ENCODE data around the gene FDPS. TPM values are rescaled to one million over a fixed set of nuclear protein-coding genes. Genes with fewer than 3 reads are reported as not detected.

The FDPS gene
- total RNA-seq, 1 experiment from 2014 or later, result 269 TPM

GRCh38 chr1:155279268-155279667 lies 29.4 kb upstream of the FDPS start:
- CTCF ChIA-PET, result interaction anchor here (0.8 to 1.2 kb wide), 2 partner anchors 44 to 72 kb away, joined by 3 to 4 read pairs; no protein-coding TSS in a partner anchor
- H3K4me3 ChIP-seq (replicated peaks in 1 of 2; ENCODE audit: low read depth in 1 of 2, low read length in 2 of 2), result no peak overlapping the region
- H3K27ac ChIP-seq (ENCODE audit: low read depth, low read length), result no peak overlapping the region
- RAD21 ChIA-PET (ENCODE audit: low non-redundant PET in 1 of 2, low total read pairs in 2 of 2, uncharacterized antibody in 2 of 2, unreplicated experiment in 2 of 2), result no interaction called here
- no peak overlapping the region for H2AFZ ChIP-seq (ENCODE audit: low read depth, low read length, poor library complexity, severe bottlenecking)
- TF ChIP-seq EGR1 (IDR thresholded peaks at IDR 0.05; ENCODE audit: low read depth) (no peak), SIN3A (IDR thresholded peaks at IDR 0.05; ENCODE audit: low read depth) (no peak), YY1 (IDR thresholded peaks at IDR 0.05; ENCODE audit: extremely low read depth, insufficient replicate concordance, low read depth, low read length) (no peak), EZH2phosphoT487 (IDR thresholded peaks at IDR 0.05; ENCODE audit: borderline replicate concordance) (no peak), ELF1 (IDR thresholded peaks at IDR 0.05; ENCODE audit: borderline replicate concordance, low read depth) (no peak), POLR2AphosphoS5 (IDR thresholded peaks at IDR 0.05; ENCODE audit: low read depth, low read length) (no peak), EZH2 (IDR thresholded peaks at IDR 0.05) (no peak), CBX3 (IDR thresholded peaks at IDR 0.05; ENCODE audit: low read depth) (no peak)
- TF ChIP-seq, protein P1, sequence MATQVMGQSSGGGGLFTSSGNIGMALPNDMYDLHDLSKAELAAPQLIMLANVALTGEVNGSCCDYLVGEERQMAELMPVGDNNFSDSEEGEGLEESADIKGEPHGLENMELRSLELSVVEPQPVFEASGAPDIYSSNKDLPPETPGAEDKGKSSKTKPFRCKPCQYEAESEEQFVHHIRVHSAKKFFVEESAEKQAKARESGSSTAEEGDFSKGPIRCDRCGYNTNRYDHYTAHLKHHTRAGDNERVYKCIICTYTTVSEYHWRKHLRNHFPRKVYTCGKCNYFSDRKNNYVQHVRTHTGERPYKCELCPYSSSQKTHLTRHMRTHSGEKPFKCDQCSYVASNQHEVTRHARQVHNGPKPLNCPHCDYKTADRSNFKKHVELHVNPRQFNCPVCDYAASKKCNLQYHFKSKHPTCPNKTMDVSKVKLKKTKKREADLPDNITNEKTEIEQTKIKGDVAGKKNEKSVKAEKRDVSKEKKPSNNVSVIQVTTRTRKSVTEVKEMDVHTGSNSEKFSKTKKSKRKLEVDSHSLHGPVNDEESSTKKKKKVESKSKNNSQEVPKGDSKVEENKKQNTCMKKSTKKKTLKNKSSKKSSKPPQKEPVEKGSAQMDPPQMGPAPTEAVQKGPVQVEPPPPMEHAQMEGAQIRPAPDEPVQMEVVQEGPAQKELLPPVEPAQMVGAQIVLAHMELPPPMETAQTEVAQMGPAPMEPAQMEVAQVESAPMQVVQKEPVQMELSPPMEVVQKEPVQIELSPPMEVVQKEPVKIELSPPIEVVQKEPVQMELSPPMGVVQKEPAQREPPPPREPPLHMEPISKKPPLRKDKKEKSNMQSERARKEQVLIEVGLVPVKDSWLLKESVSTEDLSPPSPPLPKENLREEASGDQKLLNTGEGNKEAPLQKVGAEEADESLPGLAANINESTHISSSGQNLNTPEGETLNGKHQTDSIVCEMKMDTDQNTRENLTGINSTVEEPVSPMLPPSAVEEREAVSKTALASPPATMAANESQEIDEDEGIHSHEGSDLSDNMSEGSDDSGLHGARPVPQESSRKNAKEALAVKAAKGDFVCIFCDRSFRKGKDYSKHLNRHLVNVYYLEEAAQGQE (IDR thresholded peaks at IDR 0.05; ENCODE audit: low read depth), result no peak
- BruUV-seq (replicated peaks), result no TSS peak
- intact Hi-C loops (cut with micrococcal nuclease), result loop anchor here (5.0 kb wide), 1 partner anchor 223 kb away; no protein-coding TSS in a partner anchor
- peaks cover 5 to 21% of the 10 kb centered on the region in 2 experiments for H3K4me1 ChIP-seq (ENCODE audit: control insufficient read depth in 1 of 2, insufficient read depth in 2 of 2, low read length in 2 of 2)
- H3K9me2 ChIP-seq (ENCODE audit: insufficient read depth), result no peaks in the 10 kb centered on the region
- H3K9me3 ChIP-seq (ENCODE audit: control insufficient read depth in 1 of 2, insufficient read depth in 1 of 2, low read depth in 1 of 2, low read length in 2 of 2), result no peaks in the 10 kb centered on the region
- ATAC-seq (no peak), DNase-seq (ENCODE audit: low read depth, low spot score) (no peak)
- no peaks in the 10 kb centered on the region for H3K79me2 ChIP-seq (ENCODE audit: insufficient read depth, low read length)
- POLR2A ChIA-PET, result interaction anchor here (1.2 kb wide), 1 partner anchor 29 kb away, joined by 3 read pairs; the partner anchor contains the start of gene FDPS
- H3K9ac ChIP-seq (ENCODE audit: low read length), result no peak overlapping the region
- no peaks in the 10 kb centered on the region for H3K27me3 ChIP-seq (ENCODE audit: insufficient read depth, low read length)
- H3K36me3 ChIP-seq (ENCODE audit: control insufficient read depth in 1 of 2, insufficient read depth in 2 of 2, low read length in 2 of 2), result no peaks in the 10 kb centered on the region
- no peak overlapping the region for H3K4me2 ChIP-seq (ENCODE audit: low read length)
- no peaks in the 10 kb centered on the region for H4K20me1 ChIP-seq (ENCODE audit: insufficient read depth)
